SIG-M5 treated with dmso at 0.1 percent for 504 hours (cell line): ENCODE data around the gene SLC7A6.

Experiments
- DNase-seq: peaks from one replicate; lab custom pipeline; 2025; ENCODE audit not compliant: unreplicated experiment; lab: John Stamatoyannopoulos, UW

SLC7A6 gene

GRCh38 chr16:68339214-68339613 is 74.9 kb downstream of the SLC7A6 start:
- no peak for DNase-seq

- no peak for DNase-seq
Observed at GRCh38 chr16:68342620-68343019, 78.3 kb downstream of the SLC7A6 start.

- DNase-seq, result no peak
Observed at GRCh38 chr16:68343137-68343536, 78.8 kb downstream of the SLC7A6 start.

GRCh38 chr16:68344252-68344651 is 79.9 kb downstream of the SLC7A6 start:
- no peak for DNase-seq

- no peak for DNase-seq
Observed at GRCh38 chr16:68345351-68345810, 81.1 kb downstream of the SLC7A6 start.

GRCh38 chr16:68345958-68346635 is 81.8 kb downstream of the SLC7A6 start:
- no peak for DNase-seq

- no peak for DNase-seq
Observed at GRCh38 chr16:68346892-68347480, 82.7 kb downstream of the SLC7A6 start.

GRCh38 chr16:68347605-68348004 is 83.3 kb downstream of the SLC7A6 start:
- no peak for DNase-seq

GRCh38 chr16:68348639-68349445 is 84.5 kb downstream of the SLC7A6 start:
- no peak for DNase-seq

- no peak for DNase-seq
Observed at GRCh38 chr16:68349838-68350410, 85.6 kb downstream of the SLC7A6 start.

GRCh38 chr16:68350813-68351350 is 86.6 kb downstream of the SLC7A6 start:
- no peak for DNase-seq
